SK-N-MC (cell line): ENCODE measurements around the gene NOS1.

Source experiments
- DNase-seq: peaks from one replicate; pipeline ENCODE4 v3.0.0-alpha.2; 2011; ENCODE audit warnings: low read depth, low spot score
- H3K27ac ChIP-seq: fragments of 200-600 bp; sonication (generic); 2 replicates; pipeline ENCODE4 v1.5.1; 2016; ENCODE audit warnings: mixed run types
- H3K36me3 ChIP-seq: fragments of 200-600 bp; sonication (generic); 2 replicates; pipeline ENCODE4 v1.6.1; 2017; ENCODE audit warnings: antibody characterized with exemption, low read length, mixed read lengths; ENCODE audit not compliant: insufficient read depth
- H3K4me3 ChIP-seq: fragments of 200-600 bp; sonication (generic); 2 replicates; pipeline ENCODE4 v1.5.1; 2016
- H3K9ac ChIP-seq: fragments of 200-600 bp; sonication (generic); 2 replicates; pipeline ENCODE4 v1.8.0; 2017; ENCODE audit warnings: mixed run types, mixed read lengths; ENCODE audit not compliant: insufficient read length
- H3K9me3 ChIP-seq: fragments of 200-600 bp; sonication (generic); 2 replicates; pipeline ENCODE4 v1.6.1; 2017; ENCODE audit warnings: low read depth, mild to moderate bottlenecking, antibody characterized with exemption, low read length, moderate library complexity, mixed read lengths
- EZH2 ChIP-seq: fragments of 200-600 bp; sonication (generic); IDR thresholded peaks from one replicate; pipeline ENCODE4 v1.6.1; 2017; ENCODE audit warnings: antibody characterized with exemption
- FOXP2 ChIP-seq: optimal IDR thresholded peaks from 2 replicates; pipeline ENCODE3; 2011; ENCODE audit warnings: mild to moderate bottlenecking, moderate library complexity; ENCODE audit not compliant: insufficient read depth; ENCODE audit errors: extremely low read length, control extremely low read depth
- POLR2AphosphoS5 ChIP-seq: IDR thresholded peaks from 2 replicates; pipeline ENCODE4 v1.6.1; 2012; ENCODE audit warnings: mild to moderate bottlenecking, low read depth, low read length, borderline replicate concordance

NOS1 gene

GRCh38 chr12:117243488-117243887, 117.9 kb downstream of the NOS1 start:
- TF ChIP-seq POLR2AphosphoS5 (no peak), EZH2 (no peak), FOXP2 (no peak)
- Histone ChIP-seq H3K9ac (no peak overlapping the region), H3K9me3 (no peaks in the 10 kb centered on the region), H3K4me3 (no peak overlapping the region), H3K36me3 (no peaks in the 10 kb centered on the region), H3K27ac (no peak overlapping the region)
- no peak for DNase-seq

- no peak for DNase-seq
- H3K9me3 ChIP-seq, result no peaks in the 10 kb centered on the region
- no peak overlapping the region for H3K9ac ChIP-seq
- TF ChIP-seq POLR2AphosphoS5 (no peak), FOXP2 (no peak), EZH2 (no peak)
- H3K36me3 ChIP-seq, result no peaks in the 10 kb centered on the region
- no peak overlapping the region for H3K4me3 ChIP-seq
- H3K27ac ChIP-seq, result no peak overlapping the region
Observed at GRCh38 chr12:117241697-117242096, 119.7 kb downstream of the NOS1 start.

- no peak overlapping the region for H3K27ac ChIP-seq
- no peaks in the 10 kb centered on the region for H3K9me3 ChIP-seq
- no peak overlapping the region for H3K4me3 ChIP-seq
- no peak for DNase-seq
- no peaks in the 10 kb centered on the region for H3K36me3 ChIP-seq
- no peak for TF ChIP-seq EZH2
- no peak for TF ChIP-seq FOXP2
- TF ChIP-seq POLR2AphosphoS5, result no peak
- no peak overlapping the region for H3K9ac ChIP-seq
Observed at GRCh38 chr12:117240081-117240755, 121.2 kb downstream of the NOS1 start.

- Histone ChIP-seq H3K27ac (no peak overlapping the region), H3K4me3 (no peak overlapping the region), H3K9me3 (no peaks in the 10 kb centered on the region), H3K9ac (no peak overlapping the region), H3K36me3 (no peaks in the 10 kb centered on the region)
- TF ChIP-seq POLR2AphosphoS5, result no peak
- no peak for TF ChIP-seq EZH2
- no peak for TF ChIP-seq FOXP2
- peak; percentile 5 for DNase-seq
Observed at GRCh38 chr12:117236456-117237001, 124.9 kb downstream of the NOS1 start.

- no peak for TF ChIP-seq FOXP2
- no peak for TF ChIP-seq POLR2AphosphoS5
- TF ChIP-seq EZH2, result no peak
- no peaks in the 10 kb centered on the region for H3K36me3 ChIP-seq
- H3K4me3 ChIP-seq, result no peak overlapping the region
- no peaks in the 10 kb centered on the region for H3K9me3 ChIP-seq
- no peak overlapping the region for H3K9ac ChIP-seq
- H3K27ac ChIP-seq, result no peak overlapping the region
- no peak for DNase-seq
Observed at GRCh38 chr12:117235261-117235660, 126.2 kb downstream of the NOS1 start.

GRCh38 chr12:117234441-117234840, 127.0 kb downstream of the NOS1 start:
- H3K27ac ChIP-seq, result no peak overlapping the region
- no peaks in the 10 kb centered on the region for H3K36me3 ChIP-seq
- H3K9me3 ChIP-seq, result no peaks in the 10 kb centered on the region
- no peak overlapping the region for H3K4me3 ChIP-seq
- TF ChIP-seq EZH2, result no peak
- TF ChIP-seq FOXP2, result no peak
- no peak for TF ChIP-seq POLR2AphosphoS5
- no peak overlapping the region for H3K9ac ChIP-seq
- no peak for DNase-seq

GRCh38 chr12:117231750-117232149, 129.7 kb downstream of the NOS1 start:
- Histone ChIP-seq H3K4me3 (no peak overlapping the region), H3K36me3 (no peaks in the 10 kb centered on the region), H3K9ac (no peak overlapping the region), H3K27ac (no peak overlapping the region), H3K9me3 (no peaks in the 10 kb centered on the region)
- TF ChIP-seq EZH2 (no peak), POLR2AphosphoS5 (no peak), FOXP2 (no peak)
- no peak for DNase-seq

GRCh38 chr12:117228239-117228638, 133.2 kb downstream of the NOS1 start:
- H3K9me3 ChIP-seq, result no peaks in the 10 kb centered on the region
- TF ChIP-seq FOXP2 (no peak), EZH2 (no peak), POLR2AphosphoS5 (no peak)
- no peak overlapping the region for H3K4me3 ChIP-seq
- no peak for DNase-seq
- H3K27ac ChIP-seq, result no peak overlapping the region
- no peak overlapping the region for H3K9ac ChIP-seq
- no peaks in the 10 kb centered on the region for H3K36me3 ChIP-seq

- Histone ChIP-seq H3K9ac (no peak overlapping the region), H3K9me3 (no peaks in the 10 kb centered on the region), H3K27ac (no peak overlapping the region), H3K36me3 (no peaks in the 10 kb centered on the region), H3K4me3 (no peak overlapping the region)
- TF ChIP-seq FOXP2 (no peak), EZH2 (no peak), POLR2AphosphoS5 (no peak)
- no peak for DNase-seq
Observed at GRCh38 chr12:117227000-117227653, 134.3 kb downstream of the NOS1 start.
